ENCODE results near the gene POLR2L. TPM values are rescaled to one million over a fixed set of nuclear protein-coding genes. Genes with fewer than 3 reads are reported as not detected.

The POLR2L gene
- total and polyA plus RNA-seq, 2 donors (not counting 1 experiment from before 2014, with no cell fraction given) = 44.4 to 80.8 TPM

DNA sequence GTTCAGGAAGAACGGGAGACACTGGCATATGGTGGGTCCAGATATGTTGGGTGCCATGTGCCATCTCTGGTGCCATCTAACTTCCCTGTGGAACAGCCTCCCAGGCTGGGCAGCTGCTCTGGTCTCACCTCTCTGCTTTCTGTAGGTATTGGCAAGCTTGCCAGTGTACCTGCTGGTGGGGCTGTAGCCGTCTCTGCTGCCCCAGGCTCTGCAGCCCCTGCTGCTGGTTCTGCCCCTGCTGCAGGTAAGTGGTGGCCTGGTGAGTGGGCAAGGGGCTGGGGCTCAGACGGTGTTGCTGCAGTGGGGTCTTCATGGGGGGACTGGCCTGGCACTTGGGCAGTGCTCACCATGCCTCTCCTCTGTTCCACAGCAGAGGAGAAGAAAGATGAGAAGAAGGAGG is 29.9 kb downstream of the POLR2L start:
- TF ChIP-seq CTCF (IDR thresholded peaks at IDR 0.05) (no peak), EZH2 (IDR thresholded peaks at IDR 0.05; ENCODE audit: borderline replicate concordance, insufficient read depth, low read depth, low read length, poor library complexity, severe bottlenecking) (no peak)
- Mint-ChIP-seq H3K27ac (peak overlapping the region; percentile 53), H3K27me3 (no peaks in the 10 kb centered on the region), H3K4me1 (peaks cover 36% of the 10 kb centered on the region), H3K4me3 (peak overlapping the region; percentile 49), H3K9me3 (ENCODE audit: insufficient read depth) (no peaks in the 10 kb centered on the region)
- Histone ChIP-seq H3K27ac (ENCODE audit: low read length in 2 of 2) (no peak overlapping the region), H2AFZ (ENCODE audit: insufficient read depth, low read depth, low read length, poor library complexity, severe bottlenecking) (no peak overlapping the region), H3K36me3 (replicated peaks in 1 of 2; ENCODE audit: control extremely low read depth in 1 of 2, control insufficient read depth in 1 of 2, extremely low read depth in 1 of 2, insufficient read depth in 2 of 2, low read length in 1 of 2) (peaks cover 2 to 24% of the 10 kb centered on the region in 2 experiments), H3K4me1 (ENCODE audit: control insufficient read depth in 2 of 2, insufficient read depth in 2 of 2, low read length in 2 of 2) (peaks cover 21 to 26% of the 10 kb centered on the region in 2 donors), H3K4me2 (replicated peaks; ENCODE audit: low read depth, low read length, poor library complexity, severe bottlenecking) (no peak overlapping the region), H3K4me3 (ENCODE audit: control extremely low read depth in 1 of 5, extremely low read depth in 1 of 5, insufficient read depth in 1 of 5, low read depth in 2 of 5, low read length in 4 of 5) (no peak overlapping the region), H3K79me2 (ENCODE audit: control insufficient read depth, insufficient read depth, low read length) (peaks cover 27% of the 10 kb centered on the region), H3K9me3 (ENCODE audit: control extremely low read depth in 1 of 3, control insufficient read depth in 2 of 3, insufficient read depth in 1 of 3, low read length in 2 of 3) (no peaks in the 10 kb centered on the region), H4K20me1 (ENCODE audit: control insufficient read depth, insufficient read depth, low read length, poor library complexity, severe bottlenecking) (peaks cover 36% of the 10 kb centered on the region), H3K9ac (ENCODE audit: low read length) (no peak overlapping the region), H3K27me3 (replicated peaks in 1 of 4; ENCODE audit: control extremely low read depth in 1 of 4, control insufficient read depth in 3 of 4, insufficient read depth in 4 of 4, low read length in 3 of 4) (no peaks in the 10 kb centered on the region)
- no peak for ATAC-seq (ENCODE audit: low read depth)
- CTCF ChIA-PET = interaction anchor here (0.9 kb wide), 1 partner anchor 16 kb away, joined by 3 read pairs; no protein-coding TSS in a partner anchor
- intact Hi-C loops (cut with micrococcal nuclease) = no loop called here
- POLR2A ChIA-PET = no interaction called here
- 100% methylated on average over 2 of the region's 3 CpGs for WGBS (ENCODE audit: insufficient coverage)
- no peak for DNase-seq

- ChIA-PET CTCF (interaction anchor here (0.9 to 1.3 kb wide), 2 partner anchors 8 to 17 kb away, joined by 3 read pairs; partner anchors contain the start of gene PNPLA2), POLR2A (interaction anchor here (0.7 kb wide), 1 partner anchor 171 kb away, joined by 3 read pairs; no protein-coding TSS in a partner anchor)
- Histone ChIP-seq H3K79me2 (ENCODE audit: control insufficient read depth, insufficient read depth, low read length) (peaks cover 27% of the 10 kb centered on the region), H3K27ac (ENCODE audit: low read length in 2 of 2) (peak overlapping the region in 1 of 2 donors; percentile 94), H3K4me1 (ENCODE audit: control insufficient read depth in 2 of 2, insufficient read depth in 2 of 2, low read length in 2 of 2) (peaks cover 21 to 26% of the 10 kb centered on the region in 2 donors), H3K9me3 (ENCODE audit: control extremely low read depth in 1 of 3, control insufficient read depth in 2 of 3, insufficient read depth in 1 of 3, low read length in 2 of 3) (no peaks in the 10 kb centered on the region), H3K9ac (ENCODE audit: low read length) (no peak overlapping the region), H3K4me2 (replicated peaks; ENCODE audit: low read depth, low read length, poor library complexity, severe bottlenecking) (peak overlapping the region; percentile 87), H4K20me1 (ENCODE audit: control insufficient read depth, insufficient read depth, low read length, poor library complexity, severe bottlenecking) (peaks cover 36% of the 10 kb centered on the region), H3K36me3 (replicated peaks in 1 of 2; ENCODE audit: control extremely low read depth in 1 of 2, control insufficient read depth in 1 of 2, extremely low read depth in 1 of 2, insufficient read depth in 2 of 2, low read length in 1 of 2) (peaks cover 2 to 24% of the 10 kb centered on the region in 2 experiments), H2AFZ (ENCODE audit: insufficient read depth, low read depth, low read length, poor library complexity, severe bottlenecking) (no peak overlapping the region), H3K27me3 (replicated peaks in 1 of 4; ENCODE audit: control extremely low read depth in 1 of 4, control insufficient read depth in 3 of 4, insufficient read depth in 4 of 4, low read length in 3 of 4) (no peaks in the 10 kb centered on the region), H3K4me3 (ENCODE audit: control extremely low read depth in 1 of 5, extremely low read depth in 1 of 5, insufficient read depth in 1 of 5, low read depth in 2 of 5, low read length in 4 of 5) (no peak overlapping the region)
- peak overlapping the region; percentile 82 for H3K4me3 Mint-ChIP-seq
- TF ChIP-seq CTCF (IDR thresholded peaks at IDR 0.05) (no peak), EZH2 (IDR thresholded peaks at IDR 0.05; ENCODE audit: borderline replicate concordance, insufficient read depth, low read depth, low read length, poor library complexity, severe bottlenecking) (no peak)
- 81% methylated on average over 12 of the region's 14 CpGs for WGBS (ENCODE audit: insufficient coverage)
- DNase-seq (no peak), ATAC-seq (ENCODE audit: low read depth) (no peak)
- no peaks in the 10 kb centered on the region for H3K9me3 Mint-ChIP-seq (ENCODE audit: insufficient read depth)
- peak overlapping the region; percentile 37 for H3K27ac Mint-ChIP-seq
- H3K27me3 Mint-ChIP-seq = no peaks in the 10 kb centered on the region
- intact Hi-C loops (cut with micrococcal nuclease) = no loop called here
- H3K4me1 Mint-ChIP-seq = peaks cover 36% of the 10 kb centered on the region
Observed at GRCh38 chr11:811446-812245, 30.7 kb downstream of the POLR2L start.
